ENCODE results near the gene ACTG1. TPM values are rescaled to one million over a fixed set of nuclear protein-coding genes. Genes with fewer than 3 reads are reported as not detected.
A peak's percentile ranks its signal among the peaks of the same experiment; 100 is the strongest.

Gene ACTG1
- total RNA-seq, 4 donors from 2014 or later: 2,510 to 3,878 (median 3,203) TPM

DNA sequence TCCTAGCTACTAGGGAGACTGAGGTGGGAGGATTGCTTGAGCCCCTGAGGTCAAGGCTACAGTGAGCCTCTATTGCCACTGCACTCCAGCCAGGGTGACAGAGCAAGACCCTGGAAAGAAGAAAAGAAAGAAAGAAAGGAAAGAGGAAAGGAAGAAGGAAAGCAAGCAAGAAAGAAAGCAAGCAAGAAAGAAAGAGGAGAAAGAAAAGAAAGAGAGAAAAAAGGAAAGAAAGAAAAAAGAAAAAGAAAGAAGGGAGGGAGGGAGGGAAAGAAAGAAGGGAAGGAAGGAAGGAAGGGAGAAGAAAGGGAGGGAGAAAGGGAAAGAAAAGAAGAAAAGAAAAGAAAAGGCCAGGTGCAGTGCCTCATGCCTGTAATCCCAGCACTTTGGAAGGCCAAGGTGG is 9.0 kb downstream of the ACTG1 start:
- H3K4me3 ChIP-seq: no peak overlapping the region
- no peaks in the 10 kb centered on the region for H3K27me3 ChIP-seq
- H3K36me3 ChIP-seq: peaks cover 0 to 3% (median 0%) of the 10 kb centered on the region in 3 donors
- peaks cover 0 to 1% (median 0%) of the 10 kb centered on the region in 4 donors for H3K4me1 ChIP-seq
- TF ChIP-seq, protein P1, sequence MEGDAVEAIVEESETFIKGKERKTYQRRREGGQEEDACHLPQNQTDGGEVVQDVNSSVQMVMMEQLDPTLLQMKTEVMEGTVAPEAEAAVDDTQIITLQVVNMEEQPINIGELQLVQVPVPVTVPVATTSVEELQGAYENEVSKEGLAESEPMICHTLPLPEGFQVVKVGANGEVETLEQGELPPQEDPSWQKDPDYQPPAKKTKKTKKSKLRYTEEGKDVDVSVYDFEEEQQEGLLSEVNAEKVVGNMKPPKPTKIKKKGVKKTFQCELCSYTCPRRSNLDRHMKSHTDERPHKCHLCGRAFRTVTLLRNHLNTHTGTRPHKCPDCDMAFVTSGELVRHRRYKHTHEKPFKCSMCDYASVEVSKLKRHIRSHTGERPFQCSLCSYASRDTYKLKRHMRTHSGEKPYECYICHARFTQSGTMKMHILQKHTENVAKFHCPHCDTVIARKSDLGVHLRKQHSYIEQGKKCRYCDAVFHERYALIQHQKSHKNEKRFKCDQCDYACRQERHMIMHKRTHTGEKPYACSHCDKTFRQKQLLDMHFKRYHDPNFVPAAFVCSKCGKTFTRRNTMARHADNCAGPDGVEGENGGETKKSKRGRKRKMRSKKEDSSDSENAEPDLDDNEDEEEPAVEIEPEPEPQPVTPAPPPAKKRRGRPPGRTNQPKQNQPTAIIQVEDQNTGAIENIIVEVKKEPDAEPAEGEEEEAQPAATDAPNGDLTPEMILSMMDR (IDR thresholded peaks at IDR 0.05): no peak
- no peak for TF ChIP-seq POLR2A (IDR thresholded peaks at IDR 0.05)
- H3K27ac ChIP-seq: no peak overlapping the region
- no peaks in the 10 kb centered on the region for H3K9me3 ChIP-seq
- DNase-seq: no peak

- no peak overlapping the region for H3K27ac ChIP-seq
- H3K27me3 ChIP-seq: no peaks in the 10 kb centered on the region
- no peak for DNase-seq
- H3K9me3 ChIP-seq: no peaks in the 10 kb centered on the region
- TF ChIP-seq, protein P1 (IDR thresholded peaks at IDR 0.05): no peak
- no peak for TF ChIP-seq POLR2A (IDR thresholded peaks at IDR 0.05)
- no peaks in the 10 kb centered on the region for H3K36me3 ChIP-seq
- no peak overlapping the region for H3K4me3 ChIP-seq
- H3K4me1 ChIP-seq: no peaks in the 10 kb centered on the region
Observed at GRCh38 chr17:81502471-81503017, 10.1 kb downstream of the ACTG1 start.

- TF ChIP-seq, protein P1 (IDR thresholded peaks at IDR 0.05): no peak
- TF ChIP-seq POLR2A (IDR thresholded peaks at IDR 0.05): no peak
- peak in 1 of 3 donors; percentile 35 for DNase-seq
- Histone ChIP-seq H3K36me3 (no peaks in the 10 kb centered on the region), H3K4me3 (no peak overlapping the region), H3K27ac (no peak overlapping the region), H3K9me3 (no peaks in the 10 kb centered on the region), H3K4me1 (no peaks in the 10 kb centered on the region), H3K27me3 (no peaks in the 10 kb centered on the region)
Observed at GRCh38 chr17:81500047-81500446, 12.6 kb downstream of the ACTG1 start.

DNA sequence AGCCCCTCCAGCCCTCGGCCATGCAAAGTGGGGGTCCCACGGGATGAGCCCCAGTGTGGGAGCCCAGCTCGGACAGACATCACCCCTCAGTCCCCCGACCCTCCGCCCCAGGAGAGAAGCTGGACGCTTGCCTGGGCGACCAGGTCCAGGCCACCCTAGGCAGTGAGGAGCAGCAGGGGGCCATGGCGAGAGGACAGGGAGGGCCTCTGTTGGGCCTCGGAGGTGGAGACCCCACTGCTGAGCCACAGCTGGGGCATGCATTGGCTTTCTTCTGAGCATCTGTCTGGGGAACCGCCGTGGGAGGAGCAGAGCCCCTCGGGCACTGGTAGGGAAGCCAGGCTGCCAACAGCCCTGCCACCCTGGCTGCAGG is 13.0 kb downstream of the ACTG1 start:
- Histone ChIP-seq H3K27ac (no peak overlapping the region), H3K27me3 (no peaks in the 10 kb centered on the region), H3K4me3 (no peak overlapping the region), H3K36me3 (no peaks in the 10 kb centered on the region), H3K9me3 (no peaks in the 10 kb centered on the region), H3K4me1 (no peaks in the 10 kb centered on the region)
- no peak for DNase-seq
- TF ChIP-seq, protein P1 (IDR thresholded peaks at IDR 0.05): no peak

DNA sequence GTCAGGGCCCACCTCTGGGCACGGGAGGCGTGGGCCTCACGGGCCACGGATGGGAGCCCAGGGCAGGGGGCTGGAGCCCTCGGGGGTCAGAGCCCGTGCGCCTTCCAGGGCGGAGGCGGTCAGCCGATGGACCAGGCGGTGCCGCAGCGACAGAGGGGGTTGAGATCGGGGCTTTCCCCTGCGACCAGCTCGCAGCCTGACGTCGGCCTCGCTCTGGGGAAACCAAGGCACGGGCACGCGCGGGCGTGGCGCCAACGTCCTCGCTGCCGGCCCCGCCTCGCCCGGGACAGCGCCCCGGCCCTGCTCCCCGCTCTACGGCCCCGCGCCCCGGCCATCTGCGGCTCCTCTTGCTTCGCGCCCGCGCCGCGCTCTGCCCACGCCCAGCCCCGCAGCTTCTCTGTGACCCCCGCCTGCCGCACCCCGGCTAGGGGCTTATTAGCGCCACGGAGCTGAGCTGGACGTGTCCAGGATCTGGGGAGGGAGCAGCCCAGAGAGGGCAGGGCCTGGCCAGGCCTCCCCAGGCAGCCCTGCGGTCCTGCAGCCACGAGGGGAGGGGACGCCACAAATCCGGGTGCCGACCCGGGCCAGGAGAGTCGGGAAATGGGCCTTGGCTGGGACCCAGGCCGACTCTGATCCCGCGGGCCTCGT is 13.5 kb downstream of the ACTG1 start:
- TF ChIP-seq POLR2A (IDR thresholded peaks at IDR 0.05): no peak
- TF ChIP-seq, protein P1 (IDR thresholded peaks at IDR 0.05): no peak
- Histone ChIP-seq H3K36me3 (no peaks in the 10 kb centered on the region), H3K27me3 (no peaks in the 10 kb centered on the region), H3K27ac (no peak overlapping the region), H3K4me1 (no peaks in the 10 kb centered on the region), H3K9me3 (no peaks in the 10 kb centered on the region), H3K4me3 (no peak overlapping the region)
- DNase-seq: peak in 1 of 3 donors; percentile 45

Data from Peyer's patch (tissue), 4 donors.